ENCODE measurements around the gene PEX7.
"Not testable (repeated sequence)": the region's sequence is repeated elsewhere in the genome, so short reads cannot be mapped to it uniquely, and the experiment has no call there.

PEX7 gene

GRCh38 chr6:136959471-136959891 lies 137.1 kb downstream of the PEX7 start:
- no peak for DNase-seq

- not testable (repeated sequence) for DNase-seq
Measured at GRCh38 chr6:136959935-136960334, 137.5 kb downstream of the PEX7 start.

- DNase-seq: no peak
Measured at GRCh38 chr6:136960781-136961180, 138.4 kb downstream of the PEX7 start.

GRCh38 chr6:136961848-136962247 lies 139.5 kb downstream of the PEX7 start:
- no peak for DNase-seq

- DNase-seq: no peak
Measured at GRCh38 chr6:136962661-136963060, 140.3 kb downstream of the PEX7 start.

GRCh38 chr6:136963259-136963658 lies 140.9 kb downstream of the PEX7 start:
- DNase-seq: no peak
